AG09309 (cell line): ENCODE data around the gene CDKN1B.

Source experiments
- DNase-seq: peaks from one replicate; pipeline ENCODE4 v3.0.0-alpha.2; 2010; ENCODE audit warnings: low read depth
- H3K4me3 ChIP-seq: 2 replicates; pipeline ENCODE4 v1.5.1; 2011; ENCODE audit warnings: mild to moderate bottlenecking, low read depth, low read length, moderate library complexity; ENCODE audit not compliant: control insufficient read depth
- CTCF ChIP-seq: IDR thresholded peaks from 2 replicates; pipeline ENCODE4 v1.5.1; 2011; ENCODE audit warnings: mild to moderate bottlenecking, low read depth, low read length, inconsistent platforms; ENCODE audit not compliant: insufficient read depth, control insufficient read depth; ENCODE audit errors: missing control alignments

Gene CDKN1B

GRCh38 chr12:12716793-12717585, at the start of gene CDKN1B:
CDKN1B (plus strand) TSS chr12:12717368; CDS start chr12:12717840, 472 bp downstream.
- peak within 1 kb of the TSS; percentile 67 for H3K4me3 ChIP-seq
- peak; percentile 84 for DNase-seq
- TF ChIP-seq CTCF: no peak

- no peak overlapping the region for H3K4me3 ChIP-seq
- DNase-seq: no peak
- TF ChIP-seq CTCF: no peak
These were observed 49.2 kb upstream of the CDKN1B start for GRCh38 chr12:12668005-12668404.

GRCh38 chr12:12669020-12669419, 48.1 kb upstream of the CDKN1B start:
- DNase-seq: no peak
- no peak for TF ChIP-seq CTCF
- H3K4me3 ChIP-seq: no peak overlapping the region

- TF ChIP-seq CTCF: no peak
- no peak for DNase-seq
- no peak overlapping the region for H3K4me3 ChIP-seq
These were observed 45.1 kb upstream of the CDKN1B start for GRCh38 chr12:12671850-12672660.

- TF ChIP-seq CTCF: no peak
- H3K4me3 ChIP-seq: no peak overlapping the region
- no peak for DNase-seq
These were observed 43.9 kb upstream of the CDKN1B start for GRCh38 chr12:12673296-12673695.

- H3K4me3 ChIP-seq: no peak overlapping the region
- no peak for TF ChIP-seq CTCF
- no peak for DNase-seq
These were observed 40.6 kb upstream of the CDKN1B start for GRCh38 chr12:12676605-12677004.
